ENCODE results near the gene ADGRA1.
"Not testable (repeated sequence)": the region's sequence is repeated elsewhere in the genome, so short reads cannot be mapped to it uniquely, and the experiment has no call there.

ADGRA1 gene

DNA sequence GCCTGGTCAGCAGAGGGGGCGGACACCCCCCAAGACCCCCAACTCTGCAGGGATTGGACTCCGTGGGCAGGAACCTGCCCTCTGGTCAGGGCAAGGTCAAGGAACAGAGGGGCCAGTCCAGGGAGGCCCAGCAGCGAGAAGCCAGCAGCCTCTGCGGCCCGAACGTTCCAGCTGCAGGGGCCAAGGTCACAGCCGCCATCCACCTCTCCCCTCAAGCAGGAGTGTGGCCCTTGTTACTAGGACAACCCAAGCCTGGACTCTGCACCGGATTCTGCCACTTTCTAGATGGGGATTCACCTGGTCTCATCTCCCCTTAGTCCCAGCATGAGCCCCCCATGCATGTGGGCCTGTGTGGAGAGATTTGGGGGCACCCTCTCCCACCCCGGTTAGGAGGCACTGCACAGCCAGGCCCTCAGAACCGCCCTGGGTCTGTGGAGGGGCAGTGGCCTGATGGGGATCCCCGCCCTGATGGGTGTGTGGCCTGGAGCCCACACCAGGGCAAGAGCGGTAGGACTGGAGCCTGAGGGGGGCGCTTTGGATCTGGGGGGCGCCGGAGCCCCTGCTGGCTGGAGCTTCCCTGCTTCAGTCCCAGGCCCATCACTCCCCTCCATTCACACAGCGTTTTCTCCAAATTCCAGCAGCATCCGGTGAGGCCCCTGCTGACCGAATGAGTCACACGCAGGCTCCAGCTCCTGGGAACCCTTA, 18.1 kb downstream of the ADGRA1 start:
- DNase-seq (ENCODE audit: insufficient read length, low spot score) (no peak), FAIRE-seq (no peak)
- TF ChIP-seq POU2F2 (IDR thresholded peaks at IDR 0.05; ENCODE audit: low read depth, low read length): no peak
- TF ChIP-seq SPI1 (IDR thresholded peaks at IDR 0.05; ENCODE audit: low read depth, low read length): no peak
- no peak for TF ChIP-seq PAX5 (IDR thresholded peaks at IDR 0.05; ENCODE audit: insufficient read depth, low read length, severe bottlenecking)
- TF ChIP-seq TAF1 (IDR thresholded peaks at IDR 0.05; ENCODE audit: low read depth, low read length): no peak
- no peak for TF ChIP-seq POLR2AphosphoS5 (IDR thresholded peaks at IDR 0.05; ENCODE audit: low read depth, low read length)
- TF ChIP-seq POLR2A (IDR thresholded peaks at IDR 0.05; ENCODE audit: low read depth, low read length): no peak

- DNase-seq (ENCODE audit: insufficient read length, low spot score) (no peak), FAIRE-seq (no peak)
- no peak for TF ChIP-seq TAF1 (IDR thresholded peaks at IDR 0.05; ENCODE audit: low read depth, low read length)
- TF ChIP-seq POLR2A (IDR thresholded peaks at IDR 0.05; ENCODE audit: low read depth, low read length): no peak
- TF ChIP-seq POLR2AphosphoS5 (IDR thresholded peaks at IDR 0.05; ENCODE audit: low read depth, low read length): no peak
- no peak for TF ChIP-seq SPI1 (IDR thresholded peaks at IDR 0.05; ENCODE audit: low read depth, low read length)
These were observed 18.8 kb downstream of the ADGRA1 start for GRCh38 chr10:133106516-133106915.

- FAIRE-seq (no peak), DNase-seq (ENCODE audit: insufficient read length, low spot score) (no peak)
- TF ChIP-seq POLR2A (IDR thresholded peaks at IDR 0.05; ENCODE audit: low read depth, low read length) (no peak), PAX5 (IDR thresholded peaks at IDR 0.05; ENCODE audit: insufficient read depth, low read length, severe bottlenecking) (no peak), SPI1 (IDR thresholded peaks at IDR 0.05; ENCODE audit: low read depth, low read length) (no peak)
These were observed 19.7 kb downstream of the ADGRA1 start for GRCh38 chr10:133107442-133107841.

GRCh38 chr10:133109711-133110110, 22.0 kb downstream of the ADGRA1 start:
- DNase-seq (ENCODE audit: insufficient read length, low spot score): no peak
- TF ChIP-seq TAF1 (IDR thresholded peaks at IDR 0.05; ENCODE audit: low read depth, low read length): no peak
- no peak for TF ChIP-seq POU2F2 (IDR thresholded peaks at IDR 0.05; ENCODE audit: low read depth, low read length)
- no peak for TF ChIP-seq POLR2A (IDR thresholded peaks at IDR 0.05; ENCODE audit: low read depth, low read length)
- no peak for TF ChIP-seq POLR2AphosphoS5 (IDR thresholded peaks at IDR 0.05; ENCODE audit: low read depth, low read length)
- TF ChIP-seq SPI1 (IDR thresholded peaks at IDR 0.05; ENCODE audit: low read depth, low read length): no peak
- TF ChIP-seq PAX5 (IDR thresholded peaks at IDR 0.05; ENCODE audit: insufficient read depth, low read length, severe bottlenecking): no peak

GRCh38 chr10:133110133-133110532, 22.4 kb downstream of the ADGRA1 start:
- DNase-seq (ENCODE audit: insufficient read length, low spot score): no peak
- TF ChIP-seq PAX5 (IDR thresholded peaks at IDR 0.05; ENCODE audit: insufficient read depth, low read length, severe bottlenecking) (no peak), POLR2A (IDR thresholded peaks at IDR 0.05; ENCODE audit: low read depth, low read length) (no peak), TAF1 (IDR thresholded peaks at IDR 0.05; ENCODE audit: low read depth, low read length) (no peak), SPI1 (IDR thresholded peaks at IDR 0.05; ENCODE audit: low read depth, low read length) (no peak), POU2F2 (IDR thresholded peaks at IDR 0.05; ENCODE audit: low read depth, low read length) (no peak), POLR2AphosphoS5 (IDR thresholded peaks at IDR 0.05; ENCODE audit: low read depth, low read length) (no peak)
- FAIRE-seq: no peak

More at GRCh38 chr10:133109711-133110110, 22.0 kb downstream of the ADGRA1 start:
- no peak for FAIRE-seq

- TF ChIP-seq TAF1 (IDR thresholded peaks at IDR 0.05; ENCODE audit: low read depth, low read length) (no peak), POLR2A (IDR thresholded peaks at IDR 0.05; ENCODE audit: low read depth, low read length) (no peak), SPI1 (IDR thresholded peaks at IDR 0.05; ENCODE audit: low read depth, low read length) (no peak), POU2F2 (IDR thresholded peaks at IDR 0.05; ENCODE audit: low read depth, low read length) (no peak), PAX5 (IDR thresholded peaks at IDR 0.05; ENCODE audit: insufficient read depth, low read length, severe bottlenecking) (no peak), POLR2AphosphoS5 (IDR thresholded peaks at IDR 0.05; ENCODE audit: low read depth, low read length) (no peak)
- FAIRE-seq (no peak), DNase-seq (ENCODE audit: insufficient read length, low spot score) (no peak)
These were observed 23.0 kb downstream of the ADGRA1 start for GRCh38 chr10:133110609-133111275.

GRCh38 chr10:133111640-133112039, 23.9 kb downstream of the ADGRA1 start:
- FAIRE-seq: peak; percentile 16
- not testable (repeated sequence) for DNase-seq (ENCODE audit: insufficient read length, low spot score)

DNA sequence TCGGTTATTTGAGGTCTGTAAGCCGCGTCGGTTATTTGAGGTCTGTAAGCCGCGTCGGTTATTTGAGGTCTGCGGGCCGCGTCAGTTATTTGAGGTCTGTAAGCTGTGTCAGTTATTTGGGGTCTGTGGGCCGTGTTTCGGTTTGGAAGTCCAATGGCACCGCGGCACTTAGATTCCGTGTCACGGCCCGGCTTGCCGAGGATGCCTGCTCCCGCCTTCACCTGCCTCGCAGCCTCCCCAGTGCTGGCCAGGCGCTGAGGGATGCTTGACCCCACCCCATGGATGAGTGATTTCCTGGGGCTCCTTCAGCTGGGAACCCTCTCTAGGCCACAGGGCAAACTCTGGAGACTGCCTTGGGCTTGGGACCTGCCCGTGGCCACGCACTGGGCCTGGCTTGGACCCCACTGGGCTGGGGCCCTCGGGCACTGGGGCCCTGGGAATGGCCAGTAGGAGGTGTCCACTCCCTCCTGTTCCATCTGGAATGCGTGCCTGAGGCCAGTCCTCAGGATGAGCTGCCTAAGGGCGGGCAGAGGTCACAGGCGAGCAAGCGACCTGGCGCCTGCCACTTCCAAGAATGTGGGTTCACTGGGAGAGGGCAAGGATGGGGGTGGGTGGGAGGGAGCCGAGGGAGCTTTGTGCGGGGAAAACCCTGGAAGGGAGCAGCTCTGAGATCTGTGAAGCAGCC, 25.6 kb downstream of the ADGRA1 start:
- DNase-seq (ENCODE audit: insufficient read length, low spot score) (no peak), FAIRE-seq (no peak)
- TF ChIP-seq SPI1 (IDR thresholded peaks at IDR 0.05; ENCODE audit: low read depth, low read length) (no peak), POLR2AphosphoS5 (IDR thresholded peaks at IDR 0.05; ENCODE audit: low read depth, low read length) (no peak), POLR2A (IDR thresholded peaks at IDR 0.05; ENCODE audit: low read depth, low read length) (no peak), PAX5 (IDR thresholded peaks at IDR 0.05; ENCODE audit: insufficient read depth, low read length, severe bottlenecking) (no peak), POU2F2 (IDR thresholded peaks at IDR 0.05; ENCODE audit: low read depth, low read length) (no peak), TAF1 (IDR thresholded peaks at IDR 0.05; ENCODE audit: low read depth, low read length) (no peak)

- no peak for FAIRE-seq
- TF ChIP-seq PAX5 (IDR thresholded peaks at IDR 0.05; ENCODE audit: insufficient read depth, low read length, severe bottlenecking) (no peak), SPI1 (IDR thresholded peaks at IDR 0.05; ENCODE audit: low read depth, low read length) (no peak), POLR2A (IDR thresholded peaks at IDR 0.05; ENCODE audit: low read depth, low read length) (no peak), POU2F2 (IDR thresholded peaks at IDR 0.05; ENCODE audit: low read depth, low read length) (no peak), POLR2AphosphoS5 (IDR thresholded peaks at IDR 0.05; ENCODE audit: low read depth, low read length) (no peak), TAF1 (IDR thresholded peaks at IDR 0.05; ENCODE audit: low read depth, low read length) (no peak)
- no peak for DNase-seq (ENCODE audit: insufficient read length, low spot score)
These were observed 26.1 kb downstream of the ADGRA1 start for GRCh38 chr10:133113847-133114246.
